ENCODE measurements around the gene SLX9. TPM values are rescaled to one million over a fixed set of nuclear protein-coding genes. Genes with fewer than 3 reads are reported as not detected.

Gene SLX9
- total and polyA plus RNA-seq, 10 donors = 6.1 to 35.4 (median 27.0) TPM

DNA sequence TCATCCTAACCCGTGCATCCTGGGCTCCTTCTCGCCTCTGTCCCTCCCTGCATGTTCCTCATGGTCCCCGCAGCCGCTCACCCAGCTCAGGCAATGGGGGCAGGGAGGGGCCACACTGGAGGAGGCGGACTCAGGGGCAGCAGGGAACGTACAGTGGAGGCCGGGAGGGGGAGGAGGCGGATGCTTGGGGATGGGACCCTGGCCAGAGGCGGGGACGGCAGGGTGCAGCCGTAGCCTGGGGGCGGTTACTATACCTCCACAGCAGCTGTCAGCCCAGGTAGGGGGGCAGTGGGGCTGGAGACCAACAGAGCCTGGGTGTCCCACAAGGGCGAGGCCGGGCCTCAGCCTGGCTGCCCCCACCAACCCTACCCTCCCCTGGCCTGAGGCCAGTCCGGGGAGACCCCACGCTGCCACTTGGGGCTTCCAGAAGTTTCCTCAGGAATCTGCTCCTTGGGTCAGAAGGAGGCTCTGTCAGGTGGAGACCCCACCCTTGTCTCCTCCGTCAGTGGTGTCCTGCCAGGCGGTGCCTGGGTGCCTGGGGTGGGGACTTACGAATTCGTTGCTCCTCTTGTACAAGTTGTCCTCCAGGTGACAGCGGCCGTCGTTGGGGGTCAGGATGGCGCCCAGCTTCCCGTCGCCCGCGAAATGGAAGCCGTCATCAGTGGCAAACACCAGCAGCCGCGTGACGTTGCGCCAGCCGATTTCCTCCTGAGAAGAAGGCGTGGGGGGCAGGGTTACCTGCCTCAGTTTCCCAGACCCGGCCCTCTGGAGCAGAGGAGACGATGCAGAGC lies 39.9 kb upstream of the SLX9 start:
- DNase-seq = no peak
- TF ChIP-seq POLR2AphosphoS5 (IDR thresholded peaks at IDR 0.05) = peak in 2 of 3 donors; percentile 20 to 48
- no peak for TF ChIP-seq CTCF (IDR thresholded peaks at IDR 0.05 in 8 of 11, conservative IDR thresholded peaks at IDR 0.05 in 3 of 11)
- peaks cover 0 to 79% (median 33%) of the 10 kb centered on the region in 6 donors for H3K4me1 ChIP-seq
- H3K36me3 ChIP-seq = peaks cover 0 to 100% (median 81%) of the 10 kb centered on the region in 6 donors
- H3K27me3 ChIP-seq (replicated peaks in 1 of 7) = no peaks in the 10 kb centered on the region
- intact Hi-C loops (cut with DNase I; ENCODE audit: low total_unique reads) = no loop called here
- H3K4me3 ChIP-seq = no peak overlapping the region
- H3K27ac ChIP-seq = no peak overlapping the region
- H3K9me3 ChIP-seq = no peaks in the 10 kb centered on the region
- 87 to 95% (median 90%) methylated on average over 29 to 37 of the region's 37 CpGs for WGBS, 5 donors

DNA sequence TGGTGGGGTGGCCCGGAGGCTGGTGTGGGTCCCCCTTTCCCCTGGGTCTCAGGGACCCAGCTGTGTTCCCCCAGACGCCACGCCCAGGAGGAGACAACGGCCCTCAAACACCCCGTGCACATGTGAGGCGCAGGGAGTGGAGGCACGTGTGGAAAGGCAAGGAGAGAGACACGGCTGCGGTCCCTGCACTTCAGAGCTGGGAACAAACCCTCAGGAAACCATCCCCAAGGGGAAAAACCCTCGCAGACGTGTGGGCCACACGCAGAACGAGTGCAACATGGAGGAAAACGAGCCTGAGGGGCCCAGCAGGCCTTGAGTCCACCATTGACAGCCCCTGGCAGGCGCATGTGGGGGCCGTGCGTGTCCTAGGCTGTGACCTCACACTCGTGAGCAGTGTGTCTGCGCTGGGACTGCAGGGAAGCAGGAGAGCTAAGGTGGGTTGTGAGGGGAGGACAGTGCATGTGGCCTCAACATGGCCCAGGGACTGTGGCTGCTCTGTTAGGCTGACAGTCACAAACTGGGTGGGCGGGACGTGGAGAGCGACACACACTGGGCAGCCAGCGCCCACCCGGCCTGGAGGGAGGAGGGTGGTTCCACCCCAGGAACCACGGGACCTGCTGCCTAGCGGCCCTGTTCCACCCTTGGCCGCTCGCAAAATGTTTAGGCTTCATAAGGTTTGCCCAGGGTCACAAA lies 39.1 kb upstream of the SLX9 start:
- H3K4me3 ChIP-seq = no peak overlapping the region
- peaks cover 0 to 100% (median 84%) of the 10 kb centered on the region in 6 donors for H3K36me3 ChIP-seq
- TF ChIP-seq CTCF (IDR thresholded peaks at IDR 0.05 in 8 of 11, conservative IDR thresholded peaks at IDR 0.05 in 3 of 11) (no peak), POLR2A (IDR thresholded peaks at IDR 0.05) (no peak), POLR2AphosphoS5 (IDR thresholded peaks at IDR 0.05) (peak in 1 of 3 donors; percentile 9)
- peak; percentile 59 for DNase-seq
- 87 to 90% (median 88%) methylated on average over 27 to 28 of the region's 28 CpGs for WGBS, 5 donors
- H3K27ac ChIP-seq = peak overlapping the region in 2 of 8 donors; percentile 1 to 42
- intact Hi-C loops (cut with DNase I; ENCODE audit: low total_unique reads) = no loop called here
- H3K4me1 ChIP-seq = peaks cover 3 to 82% (median 40%) of the 10 kb centered on the region in 6 donors
- no peaks in the 10 kb centered on the region for H3K27me3 ChIP-seq (replicated peaks in 1 of 7)
- H3K9me3 ChIP-seq = no peaks in the 10 kb centered on the region

GRCh38 chr21:44901391-44902074 lies 38.3 kb upstream of the SLX9 start:
- WGBS, 5 donors = 78 to 92% (median 89%) methylated on average over 27 of the region's 27 CpGs
- Histone ChIP-seq H3K4me1 (peaks cover 4 to 83% (median 43%) of the 10 kb centered on the region in 6 donors), H3K9me3 (no peaks in the 10 kb centered on the region), H3K36me3 (peaks cover 0 to 100% (median 86%) of the 10 kb centered on the region in 6 donors), H3K27me3 (replicated peaks in 1 of 7) (no peaks in the 10 kb centered on the region), H3K4me3 (no peak overlapping the region), H3K27ac (peak overlapping the region in 2 of 8 donors; percentile 1 to 42)
- TF ChIP-seq POLR2A (IDR thresholded peaks at IDR 0.05) = no peak
- peak in 2 of 3 donors; percentile 5 to 54 for TF ChIP-seq POLR2AphosphoS5 (IDR thresholded peaks at IDR 0.05)
- DNase-seq = peak; percentile 73
- intact Hi-C loops (cut with DNase I; ENCODE audit: low total_unique reads) = no loop called here

- no peak overlapping the region for H3K4me3 ChIP-seq
- WGBS, 5 donors = 89 to 94% (median 93%) methylated on average over 30 of the region's 30 CpGs
- H3K27me3 ChIP-seq (replicated peaks in 1 of 7) = no peaks in the 10 kb centered on the region
- peaks cover 0 to 100% (median 81%) of the 10 kb centered on the region in 6 donors for H3K36me3 ChIP-seq
- peak overlapping the region in 2 of 8 donors; percentile 72 to 96 for H3K27ac ChIP-seq
- H3K9me3 ChIP-seq = no peaks in the 10 kb centered on the region
- peaks cover 4 to 83% (median 42%) of the 10 kb centered on the region in 6 donors for H3K4me1 ChIP-seq
- TF ChIP-seq CTCF (IDR thresholded peaks at IDR 0.05 in 8 of 11, conservative IDR thresholded peaks at IDR 0.05 in 3 of 11) = no peak
- peak; percentile 5 to 70 (median 24) for TF ChIP-seq POLR2AphosphoS5 (IDR thresholded peaks at IDR 0.05)
- peak; percentile 76 for DNase-seq
- intact Hi-C loops (cut with DNase I; ENCODE audit: low total_unique reads) = no loop called here
Measured at GRCh38 chr21:44902268-44903049, 37.4 kb upstream of the SLX9 start.
